ENCODE measurements around the gene NAT8.
"Not testable (repeated sequence)": the region's sequence is repeated elsewhere in the genome, so short reads cannot be mapped to it uniquely, and the experiment has no call there.

The NAT8 gene, protein sequence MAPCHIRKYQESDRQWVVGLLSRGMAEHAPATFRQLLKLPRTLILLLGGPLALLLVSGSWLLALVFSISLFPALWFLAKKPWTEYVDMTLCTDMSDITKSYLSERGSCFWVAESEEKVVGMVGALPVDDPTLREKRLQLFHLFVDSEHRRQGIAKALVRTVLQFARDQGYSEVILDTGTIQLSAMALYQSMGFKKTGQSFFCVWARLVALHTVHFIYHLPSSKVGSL

GRCh38 chr2:73642338-73643018 is at the start of gene NAT8:
TSS of gene NAT8 (minus strand) at chr2:73642422. CDS start at chr2:73641628, 794 bp downstream.
- DNase-seq (ENCODE audit: low read depth) = no peak

- not testable (repeated sequence) for DNase-seq (ENCODE audit: low read depth)
These were observed 48.3 kb upstream of the NAT8 start for GRCh38 chr2:73690372-73691088.

DNA sequence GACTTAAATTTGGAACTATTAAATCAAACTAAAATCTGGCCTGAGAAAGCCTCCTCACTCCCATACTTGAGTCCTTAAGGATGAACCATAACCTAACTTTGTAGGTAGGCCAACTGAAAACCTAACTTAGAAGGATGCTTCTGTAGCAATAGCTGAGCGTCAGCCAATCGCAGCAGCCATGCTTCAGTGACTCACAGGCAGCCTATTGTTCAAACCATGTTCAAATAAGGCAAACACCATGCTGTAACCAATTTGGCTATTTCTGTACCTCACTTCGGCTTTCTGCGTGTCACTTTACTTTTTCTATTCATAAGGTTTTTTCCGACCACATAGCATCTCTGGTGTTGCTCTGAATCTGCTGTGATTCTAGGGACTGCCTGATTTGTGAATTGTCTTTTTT is 46.3 kb upstream of the NAT8 start:
- DNase-seq (ENCODE audit: low read depth) = not testable (repeated sequence)

DNA sequence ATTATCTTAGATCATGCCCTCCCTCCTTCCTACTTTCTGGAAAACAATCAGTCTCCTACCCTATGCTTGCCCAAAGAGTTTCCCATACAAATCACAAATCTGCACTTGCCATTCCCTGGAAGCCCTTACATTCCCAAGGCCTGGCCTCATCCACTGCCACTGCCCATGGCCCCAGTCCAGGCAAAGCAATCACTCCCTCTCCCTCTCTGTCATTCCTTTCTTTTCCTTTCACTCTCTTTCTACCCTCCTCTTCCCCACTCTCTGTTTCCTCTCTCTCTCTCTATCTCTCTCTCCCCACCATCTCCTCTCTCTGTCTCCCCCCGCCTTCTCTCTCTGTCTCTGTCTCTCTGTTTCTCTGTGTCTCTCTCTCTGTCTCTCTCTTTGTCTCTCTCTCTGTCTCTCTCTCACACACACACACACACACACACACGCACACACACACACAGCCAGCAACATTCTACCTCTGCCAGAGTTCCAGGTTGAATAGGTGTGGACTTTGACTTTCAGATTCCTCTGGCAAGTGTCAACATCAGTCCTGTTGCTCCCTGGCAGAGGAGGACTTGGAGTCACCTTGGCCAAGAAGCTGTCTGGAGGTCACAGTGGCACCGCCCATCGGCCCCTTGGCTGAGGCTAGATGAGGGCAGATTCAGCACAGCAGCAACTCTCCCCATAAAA is 43.7 kb upstream of the NAT8 start:
- DNase-seq (ENCODE audit: low read depth) = no peak

DNA sequence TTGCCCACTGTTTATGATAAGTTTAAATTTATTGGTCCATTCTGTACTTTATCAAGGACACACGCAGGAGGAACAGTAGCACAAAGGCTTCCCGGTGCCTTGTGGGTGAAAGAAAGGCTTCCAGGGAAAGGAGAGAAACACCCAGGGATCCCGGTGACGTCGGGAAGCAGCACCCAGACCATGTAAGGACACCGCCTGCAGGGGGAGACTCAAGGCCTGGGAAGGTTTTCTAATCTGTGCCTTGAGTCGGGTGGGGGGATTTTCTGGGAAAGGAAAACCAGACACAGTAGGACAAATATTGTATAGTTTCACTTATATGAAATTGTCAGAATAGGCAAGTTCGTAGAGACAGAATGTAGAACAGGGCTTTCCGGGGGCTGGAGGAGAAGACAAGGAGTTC is 42.7 kb upstream of the NAT8 start:
- not testable (repeated sequence) for DNase-seq (ENCODE audit: low read depth)

DNA sequence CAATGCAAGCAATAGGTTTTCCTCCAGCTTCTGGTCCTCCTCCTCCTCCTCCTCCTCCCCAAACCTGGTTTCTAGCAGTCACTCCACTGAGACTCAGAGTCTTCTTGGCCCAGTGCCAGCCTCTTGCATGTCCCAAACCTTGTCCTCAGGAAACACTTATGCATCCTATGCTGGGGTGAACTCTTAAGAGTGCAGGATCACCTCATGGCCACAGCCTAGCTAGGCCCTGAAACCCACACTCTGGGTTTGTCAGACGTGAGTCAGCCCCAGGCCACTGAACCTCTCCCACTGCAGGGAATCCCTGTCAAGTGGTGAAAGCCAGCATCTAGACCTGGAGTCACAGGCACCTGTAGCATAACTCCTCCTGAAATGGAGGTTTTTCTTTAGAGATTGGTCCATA is 42.1 kb upstream of the NAT8 start:
- not testable (repeated sequence) for DNase-seq (ENCODE audit: low read depth)

GRCh38 chr2:73679951-73680571 is 37.8 kb upstream of the NAT8 start:
- not testable (repeated sequence) for DNase-seq (ENCODE audit: low read depth)

DNA sequence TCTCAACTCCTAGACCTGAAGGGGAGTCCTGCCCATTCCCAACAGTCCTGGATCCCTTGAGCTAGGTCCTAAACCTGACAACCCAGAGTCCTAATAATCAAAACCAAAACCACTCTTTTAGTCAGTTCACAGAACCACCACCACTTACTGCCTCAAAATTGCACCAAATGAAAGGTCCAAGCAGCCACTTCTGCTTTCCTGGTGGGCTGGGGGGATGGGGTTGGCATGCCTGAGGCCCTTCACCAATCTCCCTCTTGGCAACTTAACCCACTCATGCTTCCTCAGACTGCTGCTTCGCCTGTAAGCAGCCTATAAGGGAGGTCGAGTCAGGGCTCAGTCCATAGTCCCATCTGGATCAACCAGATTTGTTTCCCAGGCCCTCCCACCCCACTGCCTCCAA is 37.0 kb upstream of the NAT8 start:
- not testable (repeated sequence) for DNase-seq (ENCODE audit: low read depth)

DNA sequence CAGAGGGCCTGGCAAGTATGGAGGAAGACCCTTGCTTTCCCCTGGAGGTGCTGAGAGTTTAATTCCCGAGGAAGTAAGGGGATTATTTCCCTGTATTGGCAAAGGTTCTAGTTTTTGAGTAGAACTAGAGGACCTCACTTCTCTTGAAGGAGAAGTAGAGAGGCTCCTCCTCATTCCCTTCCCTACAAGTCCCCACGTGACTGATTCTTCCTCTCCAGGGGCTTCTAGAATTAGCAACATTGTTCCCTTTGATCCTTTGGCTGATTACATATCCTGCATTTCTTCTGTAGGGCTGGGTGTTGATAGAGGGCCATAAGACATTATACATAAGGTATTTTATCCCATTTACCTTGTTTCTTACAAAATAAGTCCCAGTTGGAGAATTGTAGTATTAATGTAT is 35.8 kb upstream of the NAT8 start:
- DNase-seq (ENCODE audit: low read depth) = not testable (repeated sequence)

- not testable (repeated sequence) for DNase-seq (ENCODE audit: low read depth)
These were observed 34.0 kb upstream of the NAT8 start for GRCh38 chr2:73676211-73676610.

GRCh38 chr2:73674696-73675157 is 32.5 kb upstream of the NAT8 start:
- not testable (repeated sequence) for DNase-seq (ENCODE audit: low read depth)

DNA sequence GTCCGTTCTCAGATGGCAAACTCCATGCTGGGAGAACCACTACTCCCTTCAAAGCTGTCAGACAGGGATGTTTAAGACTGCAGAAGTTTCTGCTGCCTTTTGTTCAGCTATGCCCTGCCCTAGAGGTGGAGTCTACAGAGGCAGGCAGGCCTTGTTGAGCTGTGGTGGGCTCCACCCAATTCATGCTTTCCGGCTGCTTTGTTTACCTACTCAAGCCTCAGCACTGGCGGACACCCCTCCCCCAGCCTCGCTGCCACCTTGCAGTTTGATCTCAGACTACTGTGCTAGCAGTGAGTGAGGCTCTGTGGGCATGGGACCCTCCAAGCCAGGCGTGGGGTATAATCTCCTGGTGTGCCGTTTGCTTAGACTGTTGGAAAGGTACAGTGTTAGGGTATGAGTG is 27.8 kb upstream of the NAT8 start:
- DNase-seq (ENCODE audit: low read depth) = not testable (repeated sequence)

DNA sequence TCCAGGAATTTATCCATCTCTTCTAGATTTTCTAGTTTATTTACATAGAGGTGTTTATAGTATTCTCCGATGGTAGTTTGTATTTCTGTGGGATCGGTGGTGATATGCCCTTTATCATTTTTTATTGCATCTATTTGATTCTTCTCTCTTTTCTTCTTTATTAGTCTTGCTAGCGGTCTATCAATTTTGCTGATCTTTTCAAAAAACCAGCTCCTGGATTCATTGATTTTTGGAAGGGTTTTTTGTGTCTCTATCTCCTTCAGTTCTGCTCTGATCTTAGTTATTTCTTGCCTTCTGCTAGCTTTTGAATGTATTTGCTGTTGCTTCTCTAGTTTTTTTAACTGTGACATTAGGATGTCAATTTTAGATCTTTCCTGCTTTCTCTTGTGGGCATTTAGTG is 25.0 kb upstream of the NAT8 start:
- not testable (repeated sequence) for DNase-seq (ENCODE audit: low read depth)

- DNase-seq (ENCODE audit: low read depth) = no peak
These were observed 12.0 kb upstream of the NAT8 start for GRCh38 chr2:73654175-73654574.

- no peak for DNase-seq (ENCODE audit: low read depth)
These were observed 10.1 kb upstream of the NAT8 start for GRCh38 chr2:73652348-73652747.

- no peak for DNase-seq (ENCODE audit: low read depth)
These were observed 9.5 kb upstream of the NAT8 start for GRCh38 chr2:73651591-73652230.

- DNase-seq (ENCODE audit: low read depth) = not testable (repeated sequence)
These were observed 5.5 kb upstream of the NAT8 start for GRCh38 chr2:73647690-73648089.

DNA sequence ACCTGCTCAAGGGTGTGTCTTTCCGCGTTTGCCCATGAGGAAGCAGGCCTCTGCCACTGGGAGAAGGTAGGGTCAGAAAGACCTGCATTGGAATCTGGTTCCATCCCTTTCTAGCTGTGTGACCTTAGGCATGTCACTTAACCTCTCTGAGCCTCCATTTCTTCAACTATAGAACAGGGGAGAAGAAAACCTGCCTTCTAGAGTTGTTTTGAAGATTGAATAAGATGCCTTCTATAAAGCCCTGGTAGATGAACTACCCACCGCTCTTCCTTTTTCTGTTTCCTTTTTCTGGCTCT is 507 bp downstream of the NAT8 start:
- no peak for DNase-seq (ENCODE audit: low read depth)

DNA sequence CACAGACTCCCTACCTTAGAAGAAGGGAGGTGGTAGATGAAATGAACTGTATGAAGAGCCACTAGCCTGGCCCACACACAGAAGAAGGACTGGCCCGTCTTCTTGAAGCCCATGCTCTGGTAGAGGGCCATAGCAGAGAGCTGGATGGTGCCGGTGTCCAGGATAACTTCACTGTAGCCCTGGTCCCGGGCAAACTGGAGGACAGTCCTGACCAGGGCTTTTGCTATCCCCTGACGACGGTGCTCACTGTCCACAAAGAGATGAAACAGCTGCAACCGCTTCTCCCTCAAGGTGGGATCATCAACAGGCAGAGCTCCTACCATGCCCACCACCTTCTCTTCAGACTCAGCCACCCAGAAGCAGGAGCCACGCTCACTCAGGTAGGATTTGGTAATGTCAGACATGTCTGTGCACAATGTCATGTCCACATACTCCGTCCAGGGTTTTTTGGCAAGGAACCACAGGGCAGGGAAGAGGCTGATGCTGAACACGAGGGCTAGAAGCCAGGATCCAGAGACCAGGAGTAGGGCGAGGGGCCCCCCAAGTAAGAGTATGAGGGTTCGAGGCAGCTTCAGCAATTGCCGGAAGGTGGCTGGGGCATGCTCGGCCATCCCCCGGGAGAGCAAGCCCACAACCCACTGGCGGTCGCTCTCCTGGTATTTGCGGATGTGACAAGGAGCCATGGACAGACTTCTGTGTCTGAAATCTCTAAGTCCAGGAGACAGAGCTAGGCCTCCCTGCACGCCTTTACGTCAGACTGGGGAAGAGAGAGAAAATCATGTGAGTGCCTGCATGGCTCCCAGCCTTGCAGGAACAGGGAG is 1.1 kb downstream of the NAT8 start:
- DNase-seq (ENCODE audit: low read depth) = no peak

- no peak for DNase-seq (ENCODE audit: low read depth)
These were observed 1.7 kb downstream of the NAT8 start for GRCh38 chr2:73640511-73640911.

- DNase-seq (ENCODE audit: low read depth) = no peak
These were observed 3.8 kb downstream of the NAT8 start for GRCh38 chr2:73638429-73638828.

All from activated T-cell treated with anti-CD3 and anti-CD28 coated beads for 1 hour (primary cell).